IMR-90 (cell line): Measurements from ENCODE around the gene ACTA2. TPM values are rescaled to one million over a fixed set of nuclear protein-coding genes. Genes with fewer than 3 reads are reported as not detected.

Experiments used
- ATAC-seq: fragments of 200-7000 bp; cut with Tn5 transposase; 2 replicates; pipeline ENCODE4 v1.9.1; 2020; ENCODE audit warnings: low read depth, mild to moderate bottlenecking, moderate library complexity
- BruUV-seq: library from RNA; stranded (reverse); fragments of 400-500 nt; replicated peaks from 2 replicates; lab custom pipeline; 2021; lab: Mats Ljungman, UMichigan
- CTCF ChIA-PET: fragments of 300-600 bp; formaldehyde crosslinking; extraction: SDS; loops from one replicate; lab custom pipeline; 2021; ENCODE audit warnings: antibody characterized with exemption; lab: Yijun Ruan, JAX
- POLR2A ChIA-PET: fragments of 300-600 bp; sonication (Branson Sonifier 250); formaldehyde crosslinking; loops from one replicate; lab custom pipeline; 2022; ENCODE audit warnings: antibody characterized with exemption; ENCODE audit not compliant: unreplicated experiment; lab: Charles Lee
- DNase-seq: peaks from one replicate; pipeline ENCODE4 v3.0.0; 2013
- H2AFZ ChIP-seq: replicated peaks from 2 replicates; pipeline ENCODE3; 2013; ENCODE audit warnings: low read length, mild to moderate bottlenecking; ENCODE audit not compliant: poor library complexity
- H2AK5ac ChIP-seq: 2 replicates; pipeline ENCODE4 v1.6.1; 2013; ENCODE audit warnings: low read depth, low read length, inconsistent platforms
- H2AK9ac ChIP-seq: replicated peaks from 2 replicates; pipeline ENCODE3; 2013; ENCODE audit warnings: mild to moderate bottlenecking, low read depth, low read length, moderate library complexity; ENCODE audit not compliant: poor library complexity
- H2BK120ac ChIP-seq: 2 replicates; pipeline ENCODE4 v1.6.1; 2013; ENCODE audit warnings: low read depth, low read length, inconsistent platforms
- H2BK15ac ChIP-seq: 3 replicates; pipeline ENCODE4 v1.6.1; 2013; ENCODE audit warnings: low read depth, low read length, inconsistent platforms
- H2BK20ac ChIP-seq: 2 replicates; pipeline ENCODE4 v1.6.1; 2013; ENCODE audit warnings: low read depth, mild to moderate bottlenecking, inconsistent platforms, low read length, moderate library complexity
- H2BK5ac ChIP-seq: 2 replicates; pipeline ENCODE4 v1.6.1; 2013; ENCODE audit warnings: mild to moderate bottlenecking, low read depth, low read length, inconsistent platforms; ENCODE audit not compliant: poor library complexity, severe bottlenecking
- H3K14ac ChIP-seq: replicated peaks from 2 replicates; pipeline ENCODE4 v1.6.1; 2013; ENCODE audit warnings: low read depth, low read length, inconsistent platforms
- H3K18ac ChIP-seq: 2 replicates; pipeline ENCODE4 v1.6.1; 2013; ENCODE audit warnings: low read depth, low read length, control low read depth
- H3K23ac ChIP-seq: 2 replicates; pipeline ENCODE4 v1.6.1; 2013; ENCODE audit warnings: low read depth, low read length, inconsistent platforms
- H3K27ac ChIP-seq: 2 replicates; pipeline ENCODE4 v1.5.1; 2013; ENCODE audit warnings: mild to moderate bottlenecking, control low read depth, low read length; ENCODE audit not compliant: insufficient read depth
- H3K27me3 ChIP-seq: 2 replicates; pipeline ENCODE4 v1.6.1; 2013; ENCODE audit warnings: low read length; ENCODE audit not compliant: control insufficient read depth, insufficient read depth
- H3K36me3 ChIP-seq: 2 replicates; pipeline ENCODE4 v1.6.1; 2013; ENCODE audit warnings: low read length, mixed read lengths; ENCODE audit not compliant: control insufficient read depth, insufficient read depth
- H3K4ac ChIP-seq: 2 replicates; pipeline ENCODE4 v1.6.1; 2013; ENCODE audit warnings: low read depth, low read length, inconsistent platforms
- H3K4me1 ChIP-seq: 2 replicates; pipeline ENCODE4 v1.6.1; 2013; ENCODE audit warnings: low read length, mixed read lengths; ENCODE audit not compliant: control insufficient read depth, insufficient read depth
- H3K4me2 ChIP-seq: 2 replicates; pipeline ENCODE4 v1.6.1; 2013; ENCODE audit warnings: low read depth, mild to moderate bottlenecking, control low read depth, low read length, moderate library complexity
- H3K4me3 ChIP-seq: 2 replicates; pipeline ENCODE4 v1.5.1; 2013; ENCODE audit warnings: low read depth, mild to moderate bottlenecking, control low read depth, low read length, moderate library complexity; ENCODE audit not compliant: insufficient read depth
- H3K56ac ChIP-seq: 2 replicates; pipeline ENCODE4 v1.6.1; 2013; ENCODE audit warnings: low read length, inconsistent platforms; ENCODE audit not compliant: insufficient read depth; ENCODE audit errors: extremely low read depth
- H3K79me1 ChIP-seq, 2 experiments: 2 replicates each; pipeline ENCODE4 v1.6.1; 2013; ENCODE audit warnings: low read length in 2 of 2, inconsistent platforms in 1 of 2, low read depth in 1 of 2
- H3K9ac ChIP-seq: 2 replicates; pipeline ENCODE4 v1.6.1; 2013; ENCODE audit warnings: low read depth, low read length, control low read depth
- H3K9me1 ChIP-seq: 2 replicates; pipeline ENCODE4 v1.6.1; 2013; ENCODE audit warnings: low read length, inconsistent platforms; ENCODE audit not compliant: insufficient read depth
- H3K9me3 ChIP-seq: 2 replicates; pipeline ENCODE4 v1.6.1; 2013; ENCODE audit warnings: low read length; ENCODE audit not compliant: control insufficient read depth, insufficient read depth
- H4K20me1 ChIP-seq: 2 replicates; pipeline ENCODE4 v1.6.1; 2013; ENCODE audit warnings: low read length, inconsistent platforms; ENCODE audit not compliant: insufficient read depth
- H4K5ac ChIP-seq: 2 replicates; pipeline ENCODE4 v1.6.1; 2013; ENCODE audit warnings: mild to moderate bottlenecking, low read depth, low read length, control low read depth
- H4K8ac ChIP-seq, 2 experiments: 2 replicates each; pipeline ENCODE4 v1.6.1; 2013; ENCODE audit warnings: low read depth in 2 of 2, low read length in 2 of 2, control low read depth in 1 of 2, inconsistent platforms in 1 of 2
- H4K91ac ChIP-seq: 2 replicates; pipeline ENCODE4 v1.6.1; 2013; ENCODE audit warnings: low read depth, low read length, inconsistent platforms; ENCODE audit not compliant: insufficient read depth
- CTCF ChIP-seq: conservative IDR thresholded peaks from 2 replicates; pipeline ENCODE4 v1.5.1; 2012; ENCODE audit warnings: mild to moderate bottlenecking, low read depth, low read length, improper control_type of control experiment
- ELK1 ChIP-seq: fragments of 150-350 bp; IDR thresholded peaks from 2 replicates; pipeline ENCODE4 v1.6.1; 2016; ENCODE audit warnings: low read depth, mild to moderate bottlenecking, low read length, moderate library complexity, borderline replicate concordance
- FOS ChIP-seq: fragments of 150-350 bp; IDR thresholded peaks from 2 replicates; pipeline ENCODE4 v1.6.1; 2016; ENCODE audit warnings: low read depth, low read length
- MAZ ChIP-seq: IDR thresholded peaks from 2 replicates; pipeline ENCODE4 v1.6.1; 2012; ENCODE audit warnings: low read depth, mild to moderate bottlenecking, low read length, improper control_type of control experiment, moderate library complexity, borderline replicate concordance
- MXI1 ChIP-seq: IDR thresholded peaks from 2 replicates; pipeline ENCODE4 v1.6.1; 2012; ENCODE audit warnings: low read depth, mild to moderate bottlenecking, low read length, moderate library complexity, borderline replicate concordance
- POLR2A ChIP-seq: IDR thresholded peaks from 2 replicates; pipeline ENCODE4 v1.6.1; 2012; ENCODE audit warnings: mild to moderate bottlenecking, low read depth, low read length
- RFX5 ChIP-seq: IDR thresholded peaks from 2 replicates; pipeline ENCODE4 v1.8.0; 2012; ENCODE audit warnings: low read depth, mild to moderate bottlenecking, low read length, moderate library complexity
- WGBS, 2 experiments: methylation state at CpG; one replicate each; pipeline versions ENCODE4 v1.1.5 to v1.1.7; 2013; ENCODE audit warnings: missing lambda C conversion rate in 2 of 2; ENCODE audit not compliant: insufficient read length in 1 of 2; ENCODE audit errors: extremely low coverage in 2 of 2; 5-methylcytosine and 5-hydroxymethylcytosine counted together
- dilution Hi-C: fragments of 300-500 bp; cut with HindIII; formaldehyde crosslinking; loops from one replicate; pipeline ENCODE4 v1.14.3; 2018; ENCODE audit warnings: low sequenced_read_pairs; ENCODE audit not compliant: unreplicated experiment
- in situ Hi-C: fragments of 300-500 bp; cut with MboI; formaldehyde crosslinking; loops from 3 replicates; pipeline ENCODE4 v1.14.3; 2019; ENCODE audit warnings: low sequenced_read_pairs, inconsistent platforms, mixed read lengths
- intact Hi-C: fragments of 100-400 bp; cut with micrococcal nuclease; formaldehyde crosslinking; loops from 2 replicates; pipeline ENCODE4 v1.10.0; 2022
- polyA plus RNA-seq, 3 experiments: library from polyadenylated mRNA; depleted of rRNA; stranded (reverse); fragments of >200 nt; gene quantifications; 2 replicates each; pipeline ENCODE4 v1.2.3, GENCODE V29; 2012; ENCODE audit warnings: low replicate concordance in 1 of 3
- total RNA-seq: library from RNA; depleted of rRNA; stranded (reverse); fragments of >200 nt; gene quantifications from 2 replicates; pipeline ENCODE4 v1.2.3, GENCODE V29; 2012

The ACTA2 gene
- total and polyA plus RNA-seq, 2 of the 4 experiments (the other 2 are of a cell fraction), result 978 to 1,235 TPM

GRCh38 chr10:88920986-88921593 is 31.5 kb downstream of the ACTA2 start:
- no CpG with 5 or more reads among the region's 3 CpGs for WGBS, 2 experiments
- Histone ChIP-seq H3K27me3 (no peaks in the 10 kb centered on the region), H4K20me1 (no peaks in the 10 kb centered on the region), H3K79me1 (peaks cover 27 to 61% of the 10 kb centered on the region in 2 experiments), H4K91ac (peak overlapping the region; percentile 77), H4K5ac (peak overlapping the region; percentile 94), H3K4me3 (no peak overlapping the region), H3K9me1 (peaks cover 14% of the 10 kb centered on the region), H3K23ac (peak overlapping the region; percentile 11), H3K9ac (no peak overlapping the region), H2BK120ac (peak overlapping the region; percentile 89), H3K14ac (peak overlapping the region; percentile 42; the same call in 1 of the 2 replicates), H3K4me1 (peaks cover 34% of the 10 kb centered on the region), H2AK9ac (no peak overlapping the region), H3K27ac (peak overlapping the region; percentile 83), H2BK15ac (peak overlapping the region; percentile 90; the same call in 2 of the 3 replicates), H4K8ac (peak overlapping the region; percentile 55 to 77), H2BK5ac (peak overlapping the region; percentile 81), H3K18ac (peak overlapping the region; percentile 67), H3K36me3 (peaks cover 22% of the 10 kb centered on the region), H3K56ac (no peak overlapping the region), H2AFZ (no peak overlapping the region), H3K4me2 (no peak overlapping the region), H2AK5ac (peak overlapping the region; percentile 95), H3K4ac (peak overlapping the region; percentile 87), H3K9me3 (no peaks in the 10 kb centered on the region), H2BK20ac (peak overlapping the region; percentile 90)
- ATAC-seq (no peak), DNase-seq (no peak)
- BruUV-seq, result no TSS peak
- in situ Hi-C loops, result no loop called here
- ChIA-PET POLR2A (interaction anchor here (0.7 kb wide), 1 partner anchor 12 kb away, joined by 5 read pairs; no protein-coding TSS in a partner anchor), CTCF (interaction anchor here (1.2 to 1.3 kb wide), 2 partner anchors 11 to 29 kb away, joined by 3 read pairs; no protein-coding TSS in a partner anchor)
- dilution Hi-C loops, result no loop called here
- TF ChIP-seq ELK1 (no peak), MAZ (no peak), FOS (no peak), RFX5 (no peak), CTCF (no peak), POLR2A (no peak), MXI1 (no peak)
- intact Hi-C loops, result no loop called here
